K562 (cell line): ENCODE measurements around the gene EPX. TPM values are rescaled to one million over a fixed set of nuclear protein-coding genes. Genes with fewer than 3 reads are reported as not detected.

Source experiments
- ATAC-seq: fragments of 200-7000 bp; cut with Tn5 transposase; 3 replicates; pipeline ENCODE4 v1.9.1; 2020; ENCODE audit warnings: moderate library complexity
- BruUV-seq: library from RNA; stranded (reverse); fragments of 400-500 nt; replicated peaks from 2 replicates; lab custom pipeline; 2021; lab: Mats Ljungman, UMichigan
- CTCF ChIA-PET: fragments of 300-600 bp; formaldehyde crosslinking; extraction: SDS; loops from one replicate; lab custom pipeline; 2021; ENCODE audit warnings: low intra/inter-chr PET ratio; lab: Yijun Ruan, JAX
- POLR2A ChIA-PET: fragments of 300-600, 350-650 bp; sonication (Branson Sonifier 250); formaldehyde crosslinking; extraction: SDS; loops from one replicate; lab custom pipeline; 2021; ENCODE audit warnings: antibody characterized with exemption, inconsistent platforms; lab: Yijun Ruan, JAX
- DNase-seq, 4 experiments: peaks; one replicate each; pipeline versions ENCODE4 v3.0.0 to v3.0.0-alpha.2; 2011 to 2018; ENCODE audit warnings: low spot score in 3 of 4, mixed read lengths in 3 of 4; ENCODE audit errors: extremely low read depth in 1 of 4
- FAIRE-seq: peaks from 2 replicates; lab custom pipeline; 2011; peaks lifted over from hg19 to GRCh38; lab: Jason Lieb, UNC
- H2AFZ ChIP-seq: 2 replicates; pipeline ENCODE4 v1.6.0; 2011; ENCODE audit warnings: low read depth, low read length, control low read depth, inconsistent platforms
- H3K27ac ChIP-seq: fragments of 200-600 bp; 3 replicates; pipeline ENCODE4 v1.8.0; 2011; ENCODE audit warnings: low read depth, mild to moderate bottlenecking, control low read depth, inconsistent platforms, low read length, moderate library complexity, mixed read lengths; ENCODE audit errors: extremely low read depth
- H3K27me3 ChIP-seq, 2 experiments: fragments of 300-600 bp in 1 of 2; 2 replicates in 1 of 2; 3 replicates in 1 of 2; pipeline versions ENCODE4 v1.6.0 to v1.8.0; 2011; ENCODE audit warnings: inconsistent platforms in 2 of 2, low read length in 2 of 2, mild to moderate bottlenecking in 1 of 2, mixed read lengths in 1 of 2, moderate library complexity in 1 of 2; ENCODE audit not compliant: control insufficient read depth in 2 of 2, insufficient read depth in 2 of 2
- H3K36me3 ChIP-seq: fragments of 300-600 bp; 3 replicates; pipeline ENCODE4 v1.8.0; 2011; ENCODE audit warnings: mild to moderate bottlenecking, low read length, inconsistent platforms; ENCODE audit not compliant: control insufficient read depth, insufficient read depth
- H3K4me1 ChIP-seq, 2 experiments: fragments of 200-600 bp in 1 of 2; replicated peaks in 1 of 2; 2 replicates in 1 of 2; 3 replicates in 1 of 2; pipeline versions ENCODE4 v1.5.1 to v1.8.0; 2011; ENCODE audit warnings: inconsistent platforms in 2 of 2, low read length in 2 of 2, mild to moderate bottlenecking in 1 of 2, mixed read lengths in 1 of 2, moderate library complexity in 1 of 2; ENCODE audit not compliant: control insufficient read depth in 2 of 2, insufficient read depth in 2 of 2
- H3K4me2 ChIP-seq: 2 replicates; pipeline ENCODE4 v1.6.1; 2011; ENCODE audit warnings: low read length, control low read depth, inconsistent platforms, mixed read lengths; ENCODE audit not compliant: insufficient read depth
- H3K4me3 ChIP-seq: fragments of 200-600 bp; sonication (generic), shearing (Covaris generic); 2 replicates; pipeline ENCODE4 v1.5.1; 2016; ENCODE audit warnings: control low read depth, inconsistent platforms
- H3K79me2 ChIP-seq: fragments of 200-600 bp; 3 replicates; pipeline ENCODE4 v1.8.0; 2011; ENCODE audit warnings: low read length, inconsistent platforms; ENCODE audit not compliant: control insufficient read depth, insufficient read depth
- H3K9ac ChIP-seq, 2 experiments: 2 replicates each; pipeline versions ENCODE4 v1.6.0 to v1.6.1; 2011; ENCODE audit warnings: low read depth in 2 of 2, low read length in 2 of 2, control low read depth in 1 of 2, inconsistent platforms in 1 of 2, mild to moderate bottlenecking in 1 of 2, mixed read lengths in 1 of 2; ENCODE audit not compliant: insufficient read depth in 1 of 2
- H3K9me1 ChIP-seq: one replicate; pipeline ENCODE4 v1.6.0; 2011; ENCODE audit warnings: inconsistent platforms, mild to moderate bottlenecking, low read length, moderate library complexity; ENCODE audit not compliant: control insufficient read depth, insufficient read depth
- H3K9me3 ChIP-seq: replicated peaks from 2 replicates; pipeline ENCODE4 v1.5.1; 2011; ENCODE audit warnings: low read depth, low read length, inconsistent platforms; ENCODE audit not compliant: control insufficient read depth, insufficient read depth
- H4K20me1 ChIP-seq: replicated peaks from 2 replicates; pipeline ENCODE4 v1.6.1; 2011; ENCODE audit warnings: low read length, inconsistent platforms, mixed read lengths; ENCODE audit not compliant: control insufficient read depth, insufficient read depth
- BCL6 ChIP-seq: fragments of 250-450 bp; sonication (Bioruptor Pico); IDR thresholded peaks from 2 replicates; pipeline ENCODE4 v1.4.0; 2020
- CAMTA2 ChIP-seq: fragments of 250-450 bp; sonication (Bioruptor Pico); conservative IDR thresholded peaks from 2 replicates; pipeline ENCODE4 v1.5.1; 2022
- GTF2E2 ChIP-seq: fragments of 200-800 bp; sonication (Bioruptor generic); IDR thresholded peaks from 2 replicates; pipeline ENCODE4 v1.6.1; 2016; ENCODE audit warnings: missing genetic modification characterization, missing compliant biosample characterization
- HDAC1 ChIP-seq, 2 experiments: fragments of 450-650 bp; IDR thresholded peaks; 2 replicates each; pipeline ENCODE4 v1.6.1; 2016 to 2017; ENCODE audit warnings: inconsistent platforms in 1 of 2, mild to moderate bottlenecking in 1 of 2, moderate library complexity in 1 of 2
- HNRNPLL ChIP-seq: fragments of 200-400 bp; formaldehyde crosslinking; IDR thresholded peaks from 2 replicates; pipeline ENCODE4 v1.6.1; 2017; ENCODE audit warnings: low read length, low read depth, mild to moderate bottlenecking; ENCODE audit not compliant: poor library complexity, severe bottlenecking
- KAT2B ChIP-seq: IDR thresholded peaks from one replicate; pipeline ENCODE4 v1.6.1; 2012; ENCODE audit warnings: low read depth, mild to moderate bottlenecking, control low read depth, inconsistent platforms, low read length, moderate library complexity
- MAFG ChIP-seq: fragments of 450-650 bp; conservative IDR thresholded peaks from 2 replicates; pipeline ENCODE4 v1.6.1; 2016; ENCODE audit warnings: missing genetic modification characterization, missing compliant biosample characterization
- NR2F6 ChIP-seq: fragments of 450-650 bp; formaldehyde crosslinking; IDR thresholded peaks from 2 replicates; pipeline ENCODE4 v1.4.0; 2020; ENCODE audit warnings: mild to moderate bottlenecking
- POLR2AphosphoS2 ChIP-seq: IDR thresholded peaks from 2 replicates; pipeline ENCODE4 v1.6.1; 2012; ENCODE audit warnings: low read length, improper control_type of control experiment
- SIN3B ChIP-seq: fragments of 450-650 bp; IDR thresholded peaks from 2 replicates; pipeline ENCODE4 v1.6.1; 2017; ENCODE audit warnings: low read depth, mild to moderate bottlenecking, moderate library complexity
- TAF1 ChIP-seq: IDR thresholded peaks from 2 replicates; pipeline ENCODE4 v1.6.1; 2011; ENCODE audit warnings: mild to moderate bottlenecking, low read length, moderate library complexity; ENCODE audit not compliant: insufficient read depth, control insufficient read depth, severe bottlenecking; ENCODE audit errors: extremely low read depth
- ZC3H8 ChIP-seq: fragments of 450-650 bp; IDR thresholded peaks from 2 replicates; pipeline ENCODE4 v1.6.1; 2017
- ZNF124 ChIP-seq: sonication (generic); formaldehyde crosslinking; IDR thresholded peaks from 2 replicates; pipeline ENCODE4 v1.8.1; 2022; ENCODE audit warnings: missing genetic modification reagents
- ZNF431 ChIP-seq: sonication (generic); formaldehyde crosslinking; IDR thresholded peaks from 2 replicates; pipeline ENCODE4 v1.8.0; 2022; ENCODE audit warnings: mild to moderate bottlenecking, missing genetic modification reagents
- ZNF589 ChIP-seq: fragments of 200-800 bp; sonication (Bioruptor generic); IDR thresholded peaks from 2 replicates; pipeline ENCODE4 v1.6.1; 2016; ENCODE audit warnings: low read depth, missing genetic modification characterization, missing compliant biosample characterization
- ZNF639 ChIP-seq, 2 experiments: fragments of 200-800 bp in 1 of 2; sonication (Bioruptor generic) in 1 of 2; sonication (generic) in 1 of 2; formaldehyde crosslinking in 1 of 2; IDR thresholded peaks in 1 of 2; conservative IDR thresholded peaks in 1 of 2; 2 replicates each; pipeline versions ENCODE4 v1.5.0 to v1.6.1; 2016 to 2020; ENCODE audit warnings: missing compliant biosample characterization in 1 of 2, missing genetic modification characterization in 1 of 2, missing genetic modification reagents in 1 of 2
- WGBS: fragments of 100-300 bp; shearing (Covaris generic); methylation state at CpG from one replicate; pipeline ENCODE4 v1.1.6; 2016; ENCODE audit warnings: low coverage, mixed read lengths; ENCODE audit not compliant: insufficient coverage; ENCODE audit errors: missing lambda C conversion rate; 5-methylcytosine and 5-hydroxymethylcytosine counted together
- in situ Hi-C: fragments of 300-500 bp; cut with MboI; formaldehyde crosslinking; loops from 4 replicates; pipeline ENCODE4 v1.15.0; 2018; ENCODE audit warnings: inconsistent platforms, mixed read lengths
- intact Hi-C: fragments of 100-400 bp; cut with micrococcal nuclease; formaldehyde crosslinking; loops from 2 replicates; pipeline ENCODE4 v1.14.2; 2022
- polyA plus RNA-seq, 8 experiments: library from polyadenylated mRNA; depleted of rRNA in 4 of 8; stranded (reverse) in 5 of 8; unstranded in 3 of 8; fragments of >200 nt; fragmentation: Nextera tagmentation in 2 of 8; fragmentation: Illumina TruSeq in 1 of 8; extraction: Ambion mirVana in 2 of 8; extraction: Trizol in 1 of 8; gene quantifications; 2 replicates each; pipeline versions ENCODE4 v1.2.1 to v1.2.3, GENCODE V29; 2011 to 2014; ENCODE audit warnings: inconsistent platforms in 1 of 8, missing spikeins in 1 of 8
- total RNA-seq, 7 experiments: library from RNA; depleted of rRNA in 6 of 7; stranded (reverse); fragments of >200 nt in 6 of 7; fragmentation: Illumina TruSeq in 2 of 7; extraction: Trizol in 2 of 7; gene quantifications; 2 replicates each; pipeline versions ENCODE4 v1.2.1 to v1.2.3, GENCODE V29; 2011 to 2021; ENCODE audit warnings: low replicate concordance in 1 of 7
- TF ChIP-seq, protein P1 (sequence below): sonication (generic); formaldehyde crosslinking; IDR thresholded peaks from 2 replicates; pipeline ENCODE4 v1.8.0; 2022; ENCODE audit warnings: mild to moderate bottlenecking, missing genetic modification reagents
- TF ChIP-seq, protein P2 (sequence below): fragments of 200-800 bp; sonication (Bioruptor generic); IDR thresholded peaks from 2 replicates; pipeline ENCODE4 v1.6.1; 2017; ENCODE audit warnings: missing genetic modification characterization, missing compliant biosample characterization

The EPX gene
- total and polyA plus RNA-seq, 9 of the 15 experiments (the other 6 are each of a cell fraction or from before 2014, with no cell fraction given), result 0.07 to 0.33 (median 0.19) TPM; not detected in 3

- peak within 1 kb of the TSS; percentile 85 to 92 for H3K9ac ChIP-seq
- H3K36me3 ChIP-seq, result peaks cover 17% of the 10 kb centered on the region; the same call in 2 of the 3 replicates
- FAIRE-seq (peak; percentile 96), DNase-seq (peak; percentile 97 to 98 (median 98)), ATAC-seq (peak; percentile 100)
- H3K27me3 ChIP-seq, result no peaks in the 10 kb centered on the region
- H2AFZ ChIP-seq, result peak within 1 kb of the TSS; percentile 96
- no peaks in the 10 kb centered on the region for H3K9me1 ChIP-seq
- CTCF ChIA-PET, result interaction anchor here (0.6 kb wide), 1 partner anchor 36 kb away, joined by 3 read pairs; no protein-coding TSS in a partner anchor
- peak within 1 kb of the TSS; percentile 67 for H3K4me3 ChIP-seq
- TSS peak; percentile 95 for BruUV-seq
- H3K79me2 ChIP-seq, result peaks cover 3% of the 10 kb centered on the region; the same call in 1 of the 3 replicates
- peak within 1 kb of the TSS; percentile 91 for H3K4me2 ChIP-seq
- intact Hi-C loops (no loop called here), in situ Hi-C loops (no loop called here)
- peak within 1 kb of the TSS; percentile 72 for H3K27ac ChIP-seq
- H4K20me1 ChIP-seq, result no peaks in the 10 kb centered on the region
- WGBS, result 4% methylated on average over 55 of the region's 56 CpGs
- peaks cover 12 to 14% of the 10 kb centered on the region in 2 experiments for H3K4me1 ChIP-seq
- POLR2A ChIA-PET, result interaction anchor here (0.8 to 1.2 kb wide), 5 partner anchors 10 to 109 kb away, joined by 3 to 5 read pairs (median 4); no protein-coding TSS in a partner anchor
- H3K9me3 ChIP-seq, result no peaks in the 10 kb centered on the region
- peak; percentile 72; the same call in 1 of the 2 replicates for TF ChIP-seq GTF2E2 (tag)
- no peak for TF ChIP-seq NR2F6 (CRISPR knock-in tag)
- TF ChIP-seq BCL6, result no peak
- TF ChIP-seq SIN3B, result peak; percentile 96
- no peak for TF ChIP-seq ZC3H8
- TF ChIP-seq ZNF589 (CRISPR knock-in tag), result no peak
- TF ChIP-seq ZNF431 (CRISPR knock-in tag), result no peak
- TF ChIP-seq TAF1, result peak; percentile 92
- TF ChIP-seq POLR2AphosphoS2, result no peak
- no peak for TF ChIP-seq CAMTA2 (CRISPR knock-in tag)
- TF ChIP-seq HDAC1 (IDR thresholded peaks at IDR 0.05), result peak in 1 of 2 experiments; percentile 80; a peak in 1 of 4 replicates
- TF ChIP-seq, protein P1, sequence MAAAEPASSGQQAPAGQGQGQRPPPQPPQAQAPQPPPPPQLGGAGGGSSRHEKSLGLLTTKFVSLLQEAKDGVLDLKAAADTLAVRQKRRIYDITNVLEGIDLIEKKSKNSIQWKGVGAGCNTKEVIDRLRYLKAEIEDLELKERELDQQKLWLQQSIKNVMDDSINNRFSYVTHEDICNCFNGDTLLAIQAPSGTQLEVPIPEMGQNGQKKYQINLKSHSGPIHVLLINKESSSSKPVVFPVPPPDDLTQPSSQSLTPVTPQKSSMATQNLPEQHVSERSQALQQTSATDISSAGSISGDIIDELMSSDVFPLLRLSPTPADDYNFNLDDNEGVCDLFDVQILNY, result no peak; the same call in 1 of the 2 replicates
- peak; percentile 91 for TF ChIP-seq HNRNPLL
- TF ChIP-seq, protein P2, sequence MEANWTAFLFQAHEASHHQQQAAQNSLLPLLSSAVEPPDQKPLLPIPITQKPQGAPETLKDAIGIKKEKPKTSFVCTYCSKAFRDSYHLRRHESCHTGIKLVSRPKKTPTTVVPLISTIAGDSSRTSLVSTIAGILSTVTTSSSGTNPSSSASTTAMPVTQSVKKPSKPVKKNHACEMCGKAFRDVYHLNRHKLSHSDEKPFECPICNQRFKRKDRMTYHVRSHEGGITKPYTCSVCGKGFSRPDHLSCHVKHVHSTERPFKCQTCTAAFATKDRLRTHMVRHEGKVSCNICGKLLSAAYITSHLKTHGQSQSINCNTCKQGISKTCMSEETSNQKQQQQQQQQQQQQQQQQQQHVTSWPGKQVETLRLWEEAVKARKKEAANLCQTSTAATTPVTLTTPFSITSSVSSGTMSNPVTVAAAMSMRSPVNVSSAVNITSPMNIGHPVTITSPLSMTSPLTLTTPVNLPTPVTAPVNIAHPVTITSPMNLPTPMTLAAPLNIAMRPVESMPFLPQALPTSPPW, result 0 out of 2 replicates have a peak, but pooled peaks have one; percentile 42
- TF ChIP-seq ZNF124, result no peak
- no peak for TF ChIP-seq ZNF639 (CRISPR knock-in tag; conservative IDR thresholded peaks at IDR 0.05 in 1 of 2, IDR thresholded peaks at IDR 0.05 in 1 of 2)
- no peak for TF ChIP-seq MAFG (tag)
- no peak for TF ChIP-seq KAT2B
These were observed 26.7 kb downstream of the EPX start, which contains the start of gene MKS1 for GRCh38 chr17:58219007-58219788. Gene MKS1 (minus strand): TSS chr17:58219255. CDS start chr17:58219230, 25 bp downstream.
